IPS-18a (cell line): ENCODE measurements around the gene SLC9A8.

Experiments
- H3K27ac ChIP-seq: one replicate; pipeline ENCODE4 v1.5.1; 2013; ENCODE audit warnings: low read length
- H3K27me3 ChIP-seq: one replicate; pipeline ENCODE4 v1.6.1; 2013; ENCODE audit warnings: mild to moderate bottlenecking, low read length; ENCODE audit not compliant: control insufficient read depth, insufficient read depth
- H3K36me3 ChIP-seq: one replicate; pipeline ENCODE4 v1.6.1; 2013; ENCODE audit warnings: low read depth, low read length; ENCODE audit not compliant: control insufficient read depth
- H3K4me1 ChIP-seq: one replicate; pipeline ENCODE4 v1.6.1; 2013; ENCODE audit warnings: low read depth, low read length; ENCODE audit not compliant: control insufficient read depth
- H3K4me3 ChIP-seq: one replicate; pipeline ENCODE4 v1.5.1; 2013; ENCODE audit warnings: low read length
- H3K9ac ChIP-seq: one replicate; pipeline ENCODE4 v1.6.1; 2013; ENCODE audit warnings: mild to moderate bottlenecking, low read length, moderate library complexity
- H3K9me3 ChIP-seq: one replicate; pipeline ENCODE4 v1.6.1; 2013; ENCODE audit warnings: low read depth, low read length; ENCODE audit not compliant: control insufficient read depth

SLC9A8 gene

DNA sequence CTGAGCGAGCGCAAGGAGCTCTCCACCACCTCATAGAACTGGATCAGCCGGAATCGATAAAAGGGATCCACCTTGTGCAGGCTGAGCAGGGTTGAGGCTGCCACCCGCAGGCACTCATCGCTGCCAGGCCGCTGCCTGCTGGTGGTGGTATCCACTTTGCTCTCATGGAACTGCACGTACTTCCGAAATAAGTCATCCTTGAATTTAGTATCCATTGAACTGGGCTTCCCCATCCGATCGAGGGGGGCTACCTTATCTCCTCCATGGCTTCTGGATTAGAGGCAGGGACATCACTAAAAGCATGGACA is 95.6 kb downstream of the SLC9A8 start:
- no peak overlapping the region for H3K4me3 ChIP-seq
- H3K4me1 ChIP-seq = no peaks in the 10 kb centered on the region
- no peak overlapping the region for H3K27ac ChIP-seq
- no peaks in the 10 kb centered on the region for H3K27me3 ChIP-seq
- H3K9ac ChIP-seq = no peak overlapping the region
- no peaks in the 10 kb centered on the region for H3K9me3 ChIP-seq
- peaks cover 26% of the 10 kb centered on the region for H3K36me3 ChIP-seq

DNA sequence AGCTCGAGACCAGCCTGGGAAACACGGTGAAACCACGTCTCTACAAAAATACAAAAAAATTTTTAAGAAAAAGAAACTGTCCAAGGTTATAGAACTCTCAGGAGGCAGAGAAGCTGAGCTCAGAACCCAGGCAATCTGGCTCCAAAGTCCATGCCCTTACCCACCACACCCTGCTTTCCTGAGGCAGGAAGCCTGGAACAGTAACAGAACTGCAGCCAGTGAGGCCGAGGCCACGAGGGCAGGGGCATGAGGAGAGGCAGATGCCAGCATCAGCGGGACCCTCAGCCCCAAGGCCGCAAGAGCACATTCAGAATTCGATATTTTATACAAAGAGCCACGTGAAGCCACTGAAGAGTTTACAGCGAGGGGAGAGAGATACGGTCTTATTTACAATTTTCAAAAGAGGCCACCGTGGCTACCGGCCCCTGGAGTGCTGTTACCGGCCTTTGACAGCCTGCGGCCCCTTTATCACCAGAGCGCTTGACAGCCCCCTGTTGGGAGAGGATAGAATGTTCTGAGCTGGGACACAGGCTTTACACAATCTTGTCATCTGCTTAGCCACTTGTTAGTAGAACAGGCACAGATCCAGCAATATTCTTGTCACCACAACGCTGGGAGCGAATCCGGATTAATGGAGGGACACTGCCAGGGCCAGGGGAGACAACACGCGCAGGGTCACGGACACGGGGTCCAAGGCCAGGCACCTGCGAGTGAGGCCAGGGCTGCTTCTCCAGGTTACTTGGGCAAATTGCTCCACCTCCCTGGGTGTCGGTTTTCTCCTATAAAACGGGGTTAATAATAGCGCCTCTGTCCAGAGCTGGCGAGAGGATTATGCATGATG is 97.1 kb downstream of the SLC9A8 start:
- Histone ChIP-seq H3K9me3 (no peaks in the 10 kb centered on the region), H3K27ac (no peak overlapping the region), H3K4me1 (peaks cover 7% of the 10 kb centered on the region), H3K4me3 (no peak overlapping the region), H3K36me3 (peaks cover 26% of the 10 kb centered on the region), H3K9ac (no peak overlapping the region), H3K27me3 (no peaks in the 10 kb centered on the region)

GRCh38 chr20:49910340-49910706 is 97.7 kb downstream of the SLC9A8 start:
- Histone ChIP-seq H3K36me3 (peaks cover 20% of the 10 kb centered on the region), H3K9me3 (no peaks in the 10 kb centered on the region), H3K4me1 (peaks cover 7% of the 10 kb centered on the region), H3K4me3 (no peak overlapping the region), H3K27me3 (no peaks in the 10 kb centered on the region), H3K27ac (no peak overlapping the region), H3K9ac (no peak overlapping the region)

- peak overlapping the region; percentile 4 for H3K9ac ChIP-seq
- peaks cover 7% of the 10 kb centered on the region for H3K4me1 ChIP-seq
- peak overlapping the region; percentile 84 for H3K4me3 ChIP-seq
Measured at GRCh38 chr20:49913399-49914047, 100.9 kb downstream of the SLC9A8 start.

GRCh38 chr20:49914310-49915117 is 101.9 kb downstream of the SLC9A8 start:
- Histone ChIP-seq H3K36me3 (no peaks in the 10 kb centered on the region), H3K4me1 (peaks cover 7% of the 10 kb centered on the region), H3K27me3 (peaks cover 11% of the 10 kb centered on the region), H3K4me3 (peak overlapping the region; percentile 84), H3K27ac (peak overlapping the region; percentile 99), H3K9ac (peak overlapping the region; percentile 94), H3K9me3 (no peaks in the 10 kb centered on the region)

More at GRCh38 chr20:49913399-49914047, 100.9 kb downstream of the SLC9A8 start:
- peaks cover under 1% of the 10 kb centered on the region for H3K27me3 ChIP-seq
- H3K36me3 ChIP-seq = peaks cover under 1% of the 10 kb centered on the region
- H3K27ac ChIP-seq = no peak overlapping the region
- H3K9me3 ChIP-seq = no peaks in the 10 kb centered on the region

- Histone ChIP-seq H3K27ac (peak overlapping the region; percentile 99), H3K27me3 (peaks cover 11% of the 10 kb centered on the region), H3K4me3 (peak overlapping the region; percentile 84), H3K9ac (peak overlapping the region; percentile 94), H3K4me1 (peaks cover 7% of the 10 kb centered on the region), H3K36me3 (no peaks in the 10 kb centered on the region), H3K9me3 (no peaks in the 10 kb centered on the region)
Measured at GRCh38 chr20:49915118-49915379, 102.4 kb downstream of the SLC9A8 start.

DNA sequence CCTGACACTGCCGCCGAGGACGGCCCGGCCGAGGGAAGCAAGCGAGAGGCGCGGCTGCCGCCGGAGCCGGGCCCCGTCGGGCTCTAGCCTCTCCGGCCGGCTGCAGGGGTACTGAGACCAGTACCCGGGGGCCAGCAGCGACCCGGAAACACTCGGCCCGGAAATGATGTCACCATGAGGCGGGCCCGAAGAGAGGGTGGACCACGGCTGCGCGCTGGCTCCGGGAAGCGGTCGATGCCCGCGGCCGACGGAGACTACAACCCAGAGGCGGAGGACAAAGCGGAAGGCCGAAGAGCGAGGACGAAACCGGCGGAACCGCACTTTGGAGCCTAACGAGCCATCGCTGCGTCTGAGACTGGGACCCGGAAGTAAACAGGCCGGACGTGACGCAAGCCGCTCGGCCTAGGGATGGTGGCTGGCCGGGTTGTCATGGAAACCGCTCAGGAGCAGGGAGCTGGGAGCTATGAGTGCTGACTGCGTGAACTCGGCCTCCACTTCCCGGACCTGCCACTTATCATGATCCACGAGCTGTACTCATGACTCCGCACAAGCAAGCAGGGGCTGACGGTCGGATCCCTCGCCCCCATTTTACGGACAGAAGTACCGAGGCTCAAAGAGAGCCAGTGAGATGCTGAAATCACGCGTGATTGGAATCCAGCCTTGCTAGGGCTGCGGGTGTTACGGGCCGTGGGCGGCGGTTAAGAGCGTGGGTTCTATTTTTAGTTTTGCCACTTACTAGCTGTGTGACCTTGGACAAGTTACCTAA is 102.9 kb downstream of the SLC9A8 start, which contains the start of gene SPATA2:
SPATA2 (minus strand) TSS at position 150 of the 766 bp plus-strand sequence. CDS start 7,039 bp downstream, outside the sequence.
- peak within 1 kb of the TSS; percentile 84 for H3K4me3 ChIP-seq
- peak within 1 kb of the TSS; percentile 99 for H3K27ac ChIP-seq
- H3K27me3 ChIP-seq = peaks cover 11% of the 10 kb centered on the region
- H3K36me3 ChIP-seq = no peaks in the 10 kb centered on the region
- H3K9me3 ChIP-seq = no peaks in the 10 kb centered on the region
- H3K9ac ChIP-seq = peak within 1 kb of the TSS; percentile 94
- H3K4me1 ChIP-seq = peaks cover 7% of the 10 kb centered on the region

- peak overlapping the region; percentile 99 for H3K27ac ChIP-seq
- peaks cover 11% of the 10 kb centered on the region for H3K27me3 ChIP-seq
- H3K4me1 ChIP-seq = peaks cover 7% of the 10 kb centered on the region
- H3K9ac ChIP-seq = peak overlapping the region; percentile 94
- H3K36me3 ChIP-seq = no peaks in the 10 kb centered on the region
- peak overlapping the region; percentile 84 for H3K4me3 ChIP-seq
- H3K9me3 ChIP-seq = no peaks in the 10 kb centered on the region
Measured at GRCh38 chr20:49916146-49917002, 103.7 kb downstream of the SLC9A8 start.

GRCh38 chr20:49918446-49918845 is 105.8 kb downstream of the SLC9A8 start:
- H3K27me3 ChIP-seq = peaks cover 11% of the 10 kb centered on the region
- peaks cover 7% of the 10 kb centered on the region for H3K4me1 ChIP-seq
- H3K36me3 ChIP-seq = no peaks in the 10 kb centered on the region
- no peak overlapping the region for H3K9ac ChIP-seq
- no peaks in the 10 kb centered on the region for H3K9me3 ChIP-seq
- H3K4me3 ChIP-seq = no peak overlapping the region
- H3K27ac ChIP-seq = no peak overlapping the region

GRCh38 chr20:49919009-49919408 is 106.4 kb downstream of the SLC9A8 start:
- Histone ChIP-seq H3K9me3 (no peaks in the 10 kb centered on the region), H3K36me3 (no peaks in the 10 kb centered on the region), H3K27ac (no peak overlapping the region), H3K27me3 (peaks cover 11% of the 10 kb centered on the region), H3K9ac (no peak overlapping the region), H3K4me3 (no peak overlapping the region), H3K4me1 (peaks cover 4% of the 10 kb centered on the region)
